Activated CD4-positive, alpha-beta memory T cell treated with anti-CD3 and anti-CD28 coated beads, Interleukin-2, amount 10 ng/mL, durations not matched to agents 7 days and 5 days (primary cell): ENCODE data around the gene SIRT3. TPM values are rescaled to one million over a fixed set of nuclear protein-coding genes. Genes with fewer than 3 reads are reported as not detected.
"Not testable (repeated sequence)": the region's sequence is repeated elsewhere in the genome, so short reads cannot be mapped to it uniquely, and the experiment has no call there.

Source experiments
- CTCF ChIA-PET: fragments of 350-600 bp; sonication (Branson Sonifier 250); formaldehyde crosslinking; loops from one replicate; lab custom pipeline; 2021; ENCODE audit warnings: antibody characterized with exemption, inconsistent platforms; lab: Charles Lee
- POLR2A ChIA-PET: fragments of 350-600 bp; sonication (Branson Sonifier 250); formaldehyde crosslinking; loops from one replicate; lab custom pipeline; 2021; ENCODE audit warnings: antibody characterized with exemption; lab: Charles Lee
- DNase-seq: peaks from one replicate; pipeline ENCODE4 v3.0.0-alpha.2; 2020
- H3K27ac Mint-ChIP-seq: one replicate; pipeline ENCODE4 v1.8.0; 2021; ENCODE audit warnings: mild to moderate bottlenecking, mixed read lengths
- H3K27me3 Mint-ChIP-seq: one replicate; pipeline ENCODE4 v1.8.0; 2021; ENCODE audit warnings: mixed read lengths
- H3K36me3 Mint-ChIP-seq: one replicate; pipeline ENCODE4 v1.8.0; 2021; ENCODE audit warnings: low read depth, mixed read lengths
- H3K4me1 Mint-ChIP-seq: one replicate; pipeline ENCODE4 v1.8.0; 2021; ENCODE audit warnings: mixed read lengths
- H3K4me3 Mint-ChIP-seq: one replicate; pipeline ENCODE4 v1.8.0; 2021; ENCODE audit warnings: mild to moderate bottlenecking, mixed read lengths
- H3K9me3 Mint-ChIP-seq: one replicate; pipeline ENCODE4 v1.8.0; 2021; ENCODE audit warnings: mixed read lengths
- total RNA-seq, 2 experiments: library from RNA; stranded (reverse); gene quantifications; one replicate each; pipeline ENCODE4 v1.2.3, GENCODE V29; 2021

The SIRT3 gene
- total RNA-seq, 2 experiments from 2014 or later, result 11.6 to 16.3 TPM

DNA sequence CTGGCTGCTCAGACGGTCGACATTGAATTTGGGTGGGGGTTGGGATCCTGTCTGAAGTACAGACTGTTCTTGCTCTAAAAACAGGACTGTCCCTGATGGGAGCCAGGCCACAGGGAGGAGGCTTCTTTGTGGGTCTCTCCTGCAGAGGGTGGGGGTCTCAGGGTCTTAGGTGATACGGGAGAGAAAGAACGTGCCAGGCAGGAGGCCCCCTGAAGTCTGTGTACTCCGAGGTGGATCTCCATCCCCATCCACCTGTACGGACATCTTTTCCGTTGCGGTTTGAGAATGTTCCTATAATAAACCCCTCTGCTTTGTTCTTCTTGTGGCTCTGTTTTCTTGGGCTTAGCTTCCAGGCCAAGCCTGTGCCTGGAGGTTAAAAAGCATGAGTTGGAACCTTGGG lies 16.5 kb upstream of the SIRT3 start:
- POLR2A ChIA-PET, result interaction anchor here (2.6 to 4.8 kb wide), 3 partner anchors 15 to 27 kb away, joined by 8 to 25 read pairs (median 14); partner anchors contain the start of genes NLRP6 and PSMD13

DNA sequence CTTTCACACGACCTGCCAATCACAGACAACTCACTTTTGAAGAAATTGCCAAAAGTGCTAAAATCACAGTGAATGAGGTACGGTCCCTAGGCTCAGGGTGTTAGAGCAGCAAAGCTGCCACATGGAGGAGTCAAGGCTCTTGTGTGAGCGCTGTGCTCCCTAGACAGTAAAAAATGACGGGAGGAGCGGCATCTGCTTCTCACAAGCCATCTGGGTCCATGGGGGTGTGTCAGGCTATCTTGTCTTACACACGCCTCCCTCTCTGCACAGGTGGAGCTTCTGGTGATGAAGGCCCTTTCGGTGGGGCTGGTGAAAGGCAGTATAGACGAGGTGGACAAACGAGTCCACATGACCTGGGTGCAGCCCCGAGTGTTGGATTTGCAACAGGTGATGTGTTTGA lies 15.4 kb upstream of the SIRT3 start:
- Mint-ChIP-seq H3K27me3 (no peaks in the 10 kb centered on the region), H3K9me3 (no peaks in the 10 kb centered on the region), H3K27ac (no peak overlapping the region), H3K36me3 (peaks cover 64% of the 10 kb centered on the region), H3K4me1 (peaks cover 11% of the 10 kb centered on the region), H3K4me3 (no peak overlapping the region)
- POLR2A ChIA-PET, result interaction anchor here (0.9 to 4.8 kb wide), 12 partner anchors 9 to 110 kb away, joined by 3 to 31 read pairs (median 4); partner anchors contain the start of genes BET1L, IFITM2, NLRP6 and PGGHG
- CTCF ChIA-PET, result interaction anchor here (0.8 to 4.2 kb wide), 33 partner anchors 8 to 196 kb away, joined by 3 to 36 read pairs (median 6); partner anchors contain the start of genes BET1L, NLRP6, PSMD13 and RIC8A
- DNase-seq, result no peak

More for the DNA sequence above, 16.5 kb upstream of the SIRT3 start:
- CTCF ChIA-PET, result interaction anchor here (2.5 to 4.2 kb wide), 4 partner anchors 13 to 195 kb away, joined by 12 to 36 read pairs (median 14); no protein-coding TSS in a partner anchor
- Mint-ChIP-seq H3K4me3 (no peak overlapping the region), H3K9me3 (no peaks in the 10 kb centered on the region), H3K4me1 (peaks cover 11% of the 10 kb centered on the region), H3K36me3 (peaks cover 54% of the 10 kb centered on the region), H3K27ac (no peak overlapping the region), H3K27me3 (no peaks in the 10 kb centered on the region)
- no peak for DNase-seq

DNA sequence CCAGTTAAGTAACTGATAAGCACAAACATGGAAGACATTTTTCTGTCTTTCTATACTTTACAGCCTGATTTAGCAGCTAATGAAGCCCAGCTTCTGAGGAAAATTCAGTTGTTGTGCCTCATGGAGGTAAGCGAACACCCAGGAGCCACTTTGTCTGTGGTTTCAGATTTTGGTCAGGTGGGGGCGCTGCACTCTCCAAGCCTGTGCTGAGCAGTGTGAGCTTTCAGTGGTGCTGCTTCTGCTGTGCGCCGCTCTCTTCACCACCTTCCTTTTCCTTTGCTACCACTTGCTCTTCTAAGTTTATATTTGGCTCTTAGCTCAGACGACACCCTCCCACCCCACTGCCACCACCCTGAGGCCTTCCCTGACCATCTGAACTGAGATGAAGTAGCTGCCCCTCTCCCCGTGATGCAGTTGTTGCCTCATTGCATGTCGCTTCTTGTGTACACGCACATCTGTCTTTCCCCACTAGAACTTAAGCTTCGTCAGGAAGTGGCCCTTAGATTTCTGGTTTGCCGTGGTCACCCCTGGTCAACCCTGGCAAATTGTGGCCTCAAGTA lies 14.7 kb upstream of the SIRT3 start:
- CTCF ChIA-PET, result interaction anchor here (0.8 to 4.2 kb wide), 37 partner anchors 9 to 200 kb away, joined by 3 to 36 read pairs (median 6); partner anchors contain the start of genes BET1L, NLRP6, PSMD13 and RIC8A
- no peaks in the 10 kb centered on the region for H3K27me3 Mint-ChIP-seq
- peaks cover 71% of the 10 kb centered on the region for H3K36me3 Mint-ChIP-seq
- POLR2A ChIA-PET, result interaction anchor here (0.5 to 4.8 kb wide), 17 partner anchors 10 to 285 kb away, joined by 3 to 31 read pairs (median 4); partner anchors contain the start of genes BET1L, HRAS, IFITM2 and NLRP6
- peak; percentile 84 for DNase-seq
- H3K9me3 Mint-ChIP-seq, result no peaks in the 10 kb centered on the region
- H3K4me3 Mint-ChIP-seq, result no peak overlapping the region
- peaks cover 11% of the 10 kb centered on the region for H3K4me1 Mint-ChIP-seq
- peak overlapping the region; percentile 59 for H3K27ac Mint-ChIP-seq

DNA sequence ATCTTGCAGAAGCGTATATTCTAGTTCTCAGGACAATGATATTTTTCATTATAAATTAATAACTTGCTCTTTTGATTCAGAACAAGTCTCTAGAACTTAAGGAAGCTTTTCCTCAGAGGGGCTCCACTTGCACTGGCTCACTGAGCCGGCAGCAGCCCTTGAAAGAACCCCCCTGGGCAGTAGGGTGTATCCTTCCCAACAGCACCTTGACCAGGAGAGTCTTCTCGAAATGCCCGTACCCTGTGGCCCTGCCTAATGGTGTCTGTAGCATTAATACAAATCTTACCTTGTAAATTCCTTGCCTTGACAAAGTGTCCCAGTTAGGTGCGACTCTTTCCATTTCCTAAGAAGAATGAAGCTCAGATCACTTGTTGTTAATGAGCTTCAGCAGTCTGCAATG lies 14.1 kb upstream of the SIRT3 start:
- peaks cover 76% of the 10 kb centered on the region for H3K36me3 Mint-ChIP-seq
- no peak for DNase-seq
- H3K4me1 Mint-ChIP-seq, result peaks cover 13% of the 10 kb centered on the region
- H3K4me3 Mint-ChIP-seq, result no peak overlapping the region
- ChIA-PET POLR2A (interaction anchor here (0.8 to 4.8 kb wide), 15 partner anchors 11 to 285 kb away, joined by 3 to 31 read pairs (median 4); partner anchors contain the start of genes HRAS, IFITM2, NLRP6 and PGGHG), CTCF (interaction anchor here (0.9 to 4.2 kb wide), 34 partner anchors 8 to 201 kb away, joined by 3 to 36 read pairs (median 6); partner anchors contain the start of genes BET1L, NLRP6, PSMD13 and RIC8A)
- no peaks in the 10 kb centered on the region for H3K9me3 Mint-ChIP-seq
- H3K27ac Mint-ChIP-seq, result no peak overlapping the region
- H3K27me3 Mint-ChIP-seq, result no peaks in the 10 kb centered on the region

DNA sequence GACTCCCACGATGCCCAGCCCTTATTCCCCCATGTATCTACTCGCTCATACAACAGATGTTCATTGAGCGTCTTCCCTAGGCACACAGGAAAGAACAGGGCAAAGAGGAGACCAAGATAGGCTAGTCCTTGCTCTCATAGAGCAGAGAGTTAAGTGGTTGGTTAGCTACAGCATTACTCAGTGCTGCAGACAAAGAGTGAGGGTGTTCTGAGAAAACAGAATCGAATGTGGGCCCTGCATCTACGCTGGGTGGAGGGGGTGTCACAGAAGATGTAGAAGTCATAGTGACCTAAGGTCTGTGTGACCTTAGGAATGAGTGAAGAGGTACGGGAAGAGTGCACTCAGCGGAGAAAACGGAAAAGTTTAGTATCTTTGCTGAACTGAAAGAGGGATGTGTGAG lies 12.9 kb upstream of the SIRT3 start:
- H3K4me1 Mint-ChIP-seq, result peaks cover 19% of the 10 kb centered on the region
- no peaks in the 10 kb centered on the region for H3K9me3 Mint-ChIP-seq
- no peaks in the 10 kb centered on the region for H3K27me3 Mint-ChIP-seq
- no peak overlapping the region for H3K27ac Mint-ChIP-seq
- CTCF ChIA-PET, result interaction anchor here (1.3 kb wide), 1 partner anchor 106 kb away, joined by 5 read pairs; no protein-coding TSS in a partner anchor
- peaks cover 86% of the 10 kb centered on the region for H3K36me3 Mint-ChIP-seq
- H3K4me3 Mint-ChIP-seq, result no peak overlapping the region
- DNase-seq, result no peak
- POLR2A ChIA-PET, result interaction anchor here (1.1 to 4.8 kb wide), 3 partner anchors 11 to 42 kb away, joined by 3 to 31 read pairs (median 25); partner anchors contain the start of genes BET1L, PSMD13, RIC8A and SIRT3

DNA sequence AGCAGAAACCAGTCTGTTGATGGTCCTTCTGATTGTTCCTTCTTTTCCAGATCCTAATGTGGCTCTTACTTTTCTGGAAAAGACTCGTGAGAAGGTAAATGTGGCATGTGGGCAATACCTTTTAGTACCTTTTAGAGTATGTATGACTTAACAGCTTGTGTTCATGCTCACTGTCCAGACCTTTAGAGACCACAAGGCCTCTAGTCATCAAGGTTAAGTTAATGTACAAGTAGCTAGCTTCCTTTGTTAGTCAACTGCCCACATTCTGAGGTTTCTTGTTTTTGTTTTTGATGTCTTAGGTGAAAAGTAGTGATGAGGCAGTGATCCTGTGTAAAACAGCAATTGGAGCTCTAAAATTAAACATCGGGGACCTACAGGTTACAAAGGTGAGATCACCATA lies 8.2 kb upstream of the SIRT3 start:
- peak overlapping the region; percentile 61 for H3K27ac Mint-ChIP-seq
- POLR2A ChIA-PET, result interaction anchor here (1.2 kb wide), 1 partner anchor 29 kb away, joined by 3 read pairs; no protein-coding TSS in a partner anchor
- H3K36me3 Mint-ChIP-seq, result peaks cover 85% of the 10 kb centered on the region
- DNase-seq, result no peak
- H3K9me3 Mint-ChIP-seq, result no peaks in the 10 kb centered on the region
- CTCF ChIA-PET, result interaction anchor here (0.7 kb wide), 1 partner anchor 33 kb away, joined by 3 read pairs; no protein-coding TSS in a partner anchor
- no peak overlapping the region for H3K4me3 Mint-ChIP-seq
- H3K4me1 Mint-ChIP-seq, result peaks cover 43% of the 10 kb centered on the region
- H3K27me3 Mint-ChIP-seq, result no peaks in the 10 kb centered on the region

DNA sequence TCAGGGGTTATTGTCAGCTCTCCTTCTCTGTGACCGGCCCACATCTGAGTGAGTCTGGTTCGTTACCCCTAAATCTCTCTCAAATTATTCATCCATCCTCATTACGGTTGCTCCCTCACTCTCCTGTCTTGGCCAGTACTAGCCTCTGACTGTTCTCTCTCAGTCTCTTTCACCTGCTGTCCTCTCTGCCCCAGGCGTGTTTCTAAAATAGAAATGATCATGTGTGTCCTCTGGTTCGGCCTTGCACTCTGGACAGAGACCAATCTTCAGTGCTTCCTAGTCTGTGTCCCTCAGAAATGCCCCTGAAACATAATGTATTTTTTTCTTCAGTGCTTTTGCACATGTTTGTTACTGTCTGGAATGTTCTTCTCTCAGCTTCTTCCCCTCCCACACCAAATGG lies 5.5 kb upstream of the SIRT3 start:
- POLR2A ChIA-PET, result interaction anchor here (1.0 kb wide), 1 partner anchor 122 kb away, joined by 3 read pairs; no protein-coding TSS in a partner anchor
- CTCF ChIA-PET, result interaction anchor here (1.4 kb wide), 1 partner anchor 9 kb away, joined by 7 read pairs; no protein-coding TSS in a partner anchor
- no peaks in the 10 kb centered on the region for H3K27me3 Mint-ChIP-seq
- H3K4me1 Mint-ChIP-seq, result peaks cover 61% of the 10 kb centered on the region
- no peak overlapping the region for H3K4me3 Mint-ChIP-seq
- DNase-seq, result no peak
- H3K9me3 Mint-ChIP-seq, result no peaks in the 10 kb centered on the region
- H3K36me3 Mint-ChIP-seq, result peaks cover 68% of the 10 kb centered on the region
- peak overlapping the region; percentile 7 for H3K27ac Mint-ChIP-seq

DNA sequence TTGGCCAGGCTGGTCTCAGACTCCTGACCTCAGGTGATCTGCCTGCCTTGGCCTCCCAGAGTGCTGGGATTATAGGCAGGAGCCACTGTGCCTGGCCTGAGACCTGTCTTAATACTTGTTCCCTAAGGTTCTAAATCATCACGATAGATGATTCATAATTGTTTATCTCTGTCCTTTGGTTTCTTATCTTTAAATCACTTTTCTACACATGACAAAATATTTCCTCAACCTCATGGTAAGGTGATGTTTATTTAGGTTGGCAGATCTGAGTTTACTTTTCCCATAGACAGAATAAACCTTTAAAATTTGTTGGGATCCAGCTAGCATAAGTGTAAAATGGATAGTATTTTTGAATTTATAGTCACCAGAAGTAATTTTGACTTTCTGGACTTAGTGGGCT lies 4.2 kb upstream of the SIRT3 start:
- H3K4me3 Mint-ChIP-seq, result no peak overlapping the region
- ChIA-PET POLR2A (interaction anchor here (1.2 to 4.3 kb wide), 2 partner anchors 11 to 32 kb away, joined by 4 to 51 read pairs; partner anchors contain the start of genes BET1L and RIC8A), CTCF (interaction anchor here (1.9 to 2.5 kb wide), 2 partner anchors 11 to 33 kb away, joined by 6 to 12 read pairs; partner anchors contain the start of genes BET1L and RIC8A)
- DNase-seq, result no peak
- peaks cover 63% of the 10 kb centered on the region for H3K4me1 Mint-ChIP-seq
- H3K9me3 Mint-ChIP-seq, result no peaks in the 10 kb centered on the region
- no peaks in the 10 kb centered on the region for H3K27me3 Mint-ChIP-seq
- H3K27ac Mint-ChIP-seq, result peak overlapping the region; percentile 4
- peaks cover 57% of the 10 kb centered on the region for H3K36me3 Mint-ChIP-seq

DNA sequence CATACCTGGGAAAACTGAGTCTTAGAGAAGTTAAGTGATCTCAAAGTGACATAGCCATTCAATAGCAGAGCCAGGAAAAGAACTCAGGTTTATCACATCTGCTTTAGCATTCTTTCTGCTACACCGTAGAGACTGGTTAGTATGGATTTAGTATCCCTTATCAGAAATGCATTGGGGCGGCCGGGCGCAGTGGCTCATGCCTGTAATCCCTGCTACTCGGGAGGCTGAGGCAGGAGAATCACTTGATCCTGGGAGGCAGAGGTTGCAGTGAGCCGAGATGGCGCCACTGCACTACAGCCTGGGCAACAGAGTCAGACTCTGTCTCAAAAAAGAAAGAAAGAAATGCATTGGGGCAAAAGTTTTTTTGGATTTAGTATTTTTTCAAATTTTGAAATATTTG lies 2.2 kb upstream of the SIRT3 start:
- CTCF ChIA-PET, result interaction anchor here (1.4 to 2.5 kb wide), 4 partner anchors 12 to 78 kb away, joined by 6 to 14 read pairs (median 9); partner anchors contain the start of genes BET1L and RIC8A
- POLR2A ChIA-PET, result interaction anchor here (1.4 to 4.3 kb wide), 12 partner anchors 11 to 169 kb away, joined by 4 to 51 read pairs (median 10); partner anchors contain the start of genes BET1L, PGGHG and RIC8A
- not testable (repeated sequence) for DNase-seq, H3K9me3 Mint-ChIP-seq, H3K27ac Mint-ChIP-seq, H3K27me3 Mint-ChIP-seq
- peaks cover 39% of the 10 kb centered on the region for H3K36me3 Mint-ChIP-seq
- H3K4me1 Mint-ChIP-seq, result peaks cover 54% of the 10 kb centered on the region
- H3K4me3 Mint-ChIP-seq, result peak overlapping the region; percentile 92

DNA sequence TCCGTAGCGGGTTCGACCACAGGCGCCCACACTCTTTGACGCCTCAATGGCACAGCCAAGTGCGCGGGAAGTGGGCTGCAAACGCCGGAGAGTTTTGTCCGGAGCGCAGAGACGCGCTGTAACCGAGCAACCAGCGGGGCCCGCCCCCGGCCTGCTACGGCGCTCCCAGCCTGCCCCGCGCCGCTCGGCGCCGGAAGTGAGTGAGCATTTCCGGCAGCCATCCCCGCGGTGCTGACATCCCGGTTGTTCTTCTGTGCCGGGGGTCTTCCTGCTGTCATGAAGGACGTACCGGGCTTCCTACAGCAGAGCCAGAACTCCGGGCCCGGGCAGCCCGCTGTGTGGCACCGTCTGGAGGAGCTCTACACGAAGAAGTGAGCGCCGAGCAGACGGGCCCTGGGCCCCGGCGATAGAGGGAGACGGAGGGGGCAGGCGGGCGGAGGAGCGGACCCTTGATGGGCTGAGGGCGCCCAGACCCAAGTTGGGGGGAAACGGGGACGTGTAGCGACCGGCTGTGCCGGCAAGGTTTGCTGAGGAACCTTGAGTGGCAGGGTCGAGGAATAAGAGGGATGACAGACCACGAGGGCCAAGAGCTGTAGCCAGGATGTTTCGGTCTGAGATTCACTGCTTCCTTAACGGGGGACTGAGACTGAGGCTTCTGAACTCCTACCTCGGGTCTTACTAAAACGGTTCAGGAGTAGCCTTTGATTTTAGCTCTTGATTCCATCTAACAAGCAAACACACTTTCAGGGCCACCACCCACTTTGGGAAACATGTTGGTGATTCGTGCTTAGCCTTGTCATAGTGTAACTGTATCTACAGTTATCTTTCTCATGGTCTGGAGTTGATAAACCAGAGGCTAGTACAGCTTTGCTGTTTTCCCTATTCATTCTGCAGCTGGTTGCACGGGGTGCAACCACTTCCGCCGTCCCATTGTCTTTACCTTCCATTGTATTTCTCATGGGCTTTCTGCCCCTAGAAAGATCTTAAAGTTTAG lies 929 bp upstream of the SIRT3 start, which contains the start of gene PSMD13:
TSS of gene PSMD13 (plus strand) at position 203 of the 994 bp plus-strand sequence. CDS start at position 277, 74 bp downstream.
- no peaks in the 10 kb centered on the region for H3K27me3 Mint-ChIP-seq
- H3K27ac Mint-ChIP-seq, result peak within 1 kb of the TSS; percentile 98
- H3K36me3 Mint-ChIP-seq, result peaks cover 28% of the 10 kb centered on the region
- ChIA-PET CTCF (interaction anchor here (0.6 to 2.3 kb wide), 8 partner anchors 13 to 458 kb away, joined by 3 to 14 read pairs (median 4); partner anchors contain the start of genes BET1L, DEAF1, RIC8A and TMEM80), POLR2A (interaction anchor here (0.7 to 4.3 kb wide), 29 partner anchors 8 to 572 kb away, joined by 3 to 51 read pairs (median 5); partner anchors contain the start of genes BET1L, NLRP6, PGGHG and RIC8A)
- no peaks in the 10 kb centered on the region for H3K9me3 Mint-ChIP-seq
- H3K4me3 Mint-ChIP-seq, result peak within 1 kb of the TSS; percentile 92
- peaks cover 49% of the 10 kb centered on the region for H3K4me1 Mint-ChIP-seq
- peak; percentile 90 for DNase-seq

DNA sequence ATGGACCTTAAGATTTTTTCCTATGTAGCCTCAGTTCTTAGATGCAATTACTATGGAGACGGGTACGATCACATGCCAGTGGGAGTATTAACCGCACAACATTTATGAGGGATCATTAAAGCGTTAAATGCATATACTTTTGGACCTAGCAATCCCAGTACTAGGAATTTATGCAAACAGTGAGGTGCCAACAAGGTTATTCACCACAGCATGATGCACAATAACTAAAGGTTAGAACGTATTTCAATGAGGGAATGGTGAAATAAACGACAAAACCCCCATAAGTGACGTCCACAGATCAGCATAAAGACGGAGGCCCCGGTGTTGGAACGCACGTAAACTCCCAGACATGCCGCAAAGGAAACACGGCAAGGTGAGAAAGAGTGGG lies 539 bp downstream of the SIRT3 start:
- peak overlapping the region; percentile 64 for H3K27ac Mint-ChIP-seq
- peaks cover 39% of the 10 kb centered on the region for H3K4me1 Mint-ChIP-seq
- no peak for DNase-seq
- CTCF ChIA-PET, result no interaction called here
- peak overlapping the region; percentile 92 for H3K4me3 Mint-ChIP-seq
- H3K36me3 Mint-ChIP-seq, result peaks cover 18% of the 10 kb centered on the region
- H3K9me3 Mint-ChIP-seq, result no peaks in the 10 kb centered on the region
- POLR2A ChIA-PET, result interaction anchor here (1.2 to 1.9 kb wide), 4 partner anchors 19 to 71 kb away, joined by 3 to 5 read pairs (median 4); no protein-coding TSS in a partner anchor
- no peaks in the 10 kb centered on the region for H3K27me3 Mint-ChIP-seq
